M059J (cell line): ENCODE results near the gene ATP6V0C. TPM values are rescaled to one million over a fixed set of nuclear protein-coding genes. Genes with fewer than 3 reads are reported as not detected.

Experiments used
- DNase-seq: peaks from one replicate; pipeline ENCODE4 v3.0.0-alpha.2; 2012; ENCODE audit warnings: low read depth
- total RNA-seq: library from RNA; depleted of rRNA; stranded (reverse); fragments of >200 nt; shearing (Covaris generic); gene quantifications from 2 replicates; pipeline ENCODE4 v1.2.3, GENCODE V29; 2014; rRNA removed

Gene ATP6V0C
- total RNA-seq = 80.0 and 81.3 TPM in 2 replicates

GRCh38 chr16:2513405-2514332, at the start of gene ATP6V0C:
ATP6V0C (plus strand) TSS chr16:2513952; CDS start chr16:2514104, 152 bp downstream.
- DNase-seq = peak; percentile 84

GRCh38 chr16:2464333-2464732, 49.4 kb upstream of the ATP6V0C start:
- no peak for DNase-seq

- DNase-seq = no peak
These were observed 47.9 kb upstream of the ATP6V0C start for GRCh38 chr16:2465653-2466415.

GRCh38 chr16:2466667-2467527, 46.9 kb upstream of the ATP6V0C start:
- no peak for DNase-seq

- DNase-seq = peak; percentile 85
These were observed 46.1 kb upstream of the ATP6V0C start for GRCh38 chr16:2467528-2468232.

- peak; percentile 62 for DNase-seq
These were observed 45.5 kb upstream of the ATP6V0C start for GRCh38 chr16:2468233-2468724.

GRCh38 chr16:2468725-2469398, 44.9 kb upstream of the ATP6V0C start:
- DNase-seq = peak; percentile 65

- DNase-seq = no peak
These were observed 44.1 kb upstream of the ATP6V0C start for GRCh38 chr16:2469399-2470233.

GRCh38 chr16:2470234-2470601, 43.5 kb upstream of the ATP6V0C start:
- DNase-seq = no peak

GRCh38 chr16:2470603-2471015, 43.1 kb upstream of the ATP6V0C start:
- peak; percentile 48 for DNase-seq

GRCh38 chr16:2471016-2471652, 42.6 kb upstream of the ATP6V0C start, which contains the start of gene NTN3:
NTN3 (plus strand) TSS chr16:2471297; CDS start chr16:2471702, 405 bp downstream.
- DNase-seq = no peak

GRCh38 chr16:2471653-2472487, 41.9 kb upstream of the ATP6V0C start:
- DNase-seq = no peak

GRCh38 chr16:2472488-2472864, 41.3 kb upstream of the ATP6V0C start:
- DNase-seq = no peak

GRCh38 chr16:2472885-2473445, 40.8 kb upstream of the ATP6V0C start:
- no peak for DNase-seq

- peak; percentile 43 for DNase-seq
These were observed 40.3 kb upstream of the ATP6V0C start for GRCh38 chr16:2473446-2473926.

- DNase-seq = peak; percentile 47
These were observed 39.5 kb upstream of the ATP6V0C start for GRCh38 chr16:2473999-2474876.
